HepG2 (cell line): ENCODE results near the gene GMEB2. TPM values are rescaled to one million over a fixed set of nuclear protein-coding genes. Genes with fewer than 3 reads are reported as not detected.

Experiments used
- AGO2 ChIP-seq: fragments of 200-400 bp; formaldehyde crosslinking; optimal IDR thresholded peaks from 2 replicates; pipeline ENCODE3; 2017; ENCODE audit warnings: mild to moderate bottlenecking, low read depth, low read length, moderate library complexity
- ARNTL ChIP-seq: sonication (generic); formaldehyde crosslinking; IDR thresholded peaks from 2 replicates; pipeline ENCODE4 v1.4.0; 2020; ENCODE audit warnings: mild to moderate bottlenecking, missing genetic modification reagents
- EHMT2 ChIP-seq: fragments of 200-600 bp; sonication (generic); IDR thresholded peaks from 2 replicates; pipeline ENCODE4 v1.7.0; 2017; ENCODE audit warnings: antibody characterized with exemption, low read depth, low read length, borderline replicate concordance
- FOXK1 ChIP-seq: sonication (generic); formaldehyde crosslinking; IDR thresholded peaks from 2 replicates; pipeline ENCODE4 v1.4.0; 2020; ENCODE audit warnings: low read depth, missing genetic modification reagents, borderline replicate concordance
- MAFF ChIP-seq: IDR thresholded peaks from 2 replicates; pipeline ENCODE4 v1.6.1; 2011; ENCODE audit warnings: low read depth, low read length, improper control_type of control experiment
- NCOA1 ChIP-seq: sonication (generic); formaldehyde crosslinking; IDR thresholded peaks from 2 replicates; pipeline ENCODE4 v1.9.0; 2021; ENCODE audit warnings: missing genetic modification reagents
- NCOR1 ChIP-seq: fragments of 200-600 bp; sonication (generic); IDR thresholded peaks from 2 replicates; pipeline ENCODE4 v1.7.0; 2017; ENCODE audit warnings: antibody characterized with exemption, low read length, borderline replicate concordance
- NRL ChIP-seq: sonication (generic); formaldehyde crosslinking; IDR thresholded peaks from 2 replicates; pipeline ENCODE4 v1.5.0; 2020; ENCODE audit warnings: missing genetic modification reagents, mild to moderate bottlenecking, moderate library complexity, borderline replicate concordance
- RAD21 ChIP-seq: fragments of 450-650 bp; formaldehyde crosslinking; IDR thresholded peaks from 2 replicates; pipeline ENCODE4 v1.5.0; 2020; ENCODE audit warnings: mild to moderate bottlenecking
- SOX13 ChIP-seq, 3 experiments: fragments of 450-650 bp in 1 of 3; sonication (generic) in 1 of 3; formaldehyde crosslinking in 1 of 3; IDR thresholded peaks in 2 of 3; conservative IDR thresholded peaks in 1 of 3; 2 replicates each; pipeline versions ENCODE4 v1.5.0 to v1.6.1; 2016 to 2020; ENCODE audit warnings: antibody characterized with exemption in 1 of 3, mild to moderate bottlenecking in 1 of 3, missing compliant biosample characterization in 1 of 3, missing genetic modification reagents in 1 of 3, moderate library complexity in 1 of 3
- STAT6 ChIP-seq: sonication (generic); formaldehyde crosslinking; IDR thresholded peaks from 2 replicates; pipeline ENCODE4 v1.4.0; 2020; ENCODE audit warnings: missing genetic modification reagents, mild to moderate bottlenecking, borderline replicate concordance
- THRA ChIP-seq: sonication (generic); formaldehyde crosslinking; IDR thresholded peaks from 2 replicates; pipeline ENCODE4 v1.4.0; 2020; ENCODE audit warnings: missing genetic modification reagents, borderline replicate concordance
- ZBTB26 ChIP-seq: IDR thresholded peaks from 2 replicates; pipeline ENCODE4 v1.6.1; 2016; ENCODE audit warnings: missing compliant biosample characterization, missing genetic modification reagents, borderline replicate concordance
- ZMAT3 ChIP-seq: sonication (generic); formaldehyde crosslinking; conservative IDR thresholded peaks from 2 replicates; pipeline ENCODE4 v1.7.0; 2021; ENCODE audit warnings: missing genetic modification reagents
- ZNF160 ChIP-seq: sonication (generic); formaldehyde crosslinking; IDR thresholded peaks from 2 replicates; pipeline ENCODE4 v1.8.0; 2022; ENCODE audit warnings: mild to moderate bottlenecking, inconsistent platforms, missing genetic modification reagents
- ZNF230 ChIP-seq: sonication (generic); formaldehyde crosslinking; IDR thresholded peaks from 2 replicates; pipeline ENCODE4 v1.4.0; 2020; ENCODE audit warnings: mild to moderate bottlenecking, missing genetic modification reagents
- ZNF253 ChIP-seq: sonication (generic); formaldehyde crosslinking; IDR thresholded peaks from 2 replicates; pipeline ENCODE4 v1.8.0; 2022; ENCODE audit warnings: mild to moderate bottlenecking, missing genetic modification reagents, borderline replicate concordance
- ZNF431 ChIP-seq: sonication (generic); formaldehyde crosslinking; IDR thresholded peaks from 2 replicates; pipeline ENCODE4 v1.9.0; 2022; ENCODE audit warnings: missing genetic modification reagents, low read depth, mild to moderate bottlenecking, borderline replicate concordance
- ZNF674 ChIP-seq: sonication (generic); formaldehyde crosslinking; IDR thresholded peaks from 2 replicates; pipeline ENCODE4 v1.5.0; 2020; ENCODE audit warnings: low read depth, mild to moderate bottlenecking, missing genetic modification reagents
- ZNF740 ChIP-seq: sonication (generic); formaldehyde crosslinking; IDR thresholded peaks from 2 replicates; pipeline ENCODE4 v1.4.0; 2020; ENCODE audit warnings: missing genetic modification reagents
- ZNF747 ChIP-seq: sonication (generic); formaldehyde crosslinking; IDR thresholded peaks from 2 replicates; pipeline ENCODE4 v1.8.1; 2023; ENCODE audit warnings: missing genetic modification reagents, mild to moderate bottlenecking, borderline replicate concordance
- polyA plus RNA-seq, 8 experiments: library from polyadenylated mRNA; depleted of rRNA in 3 of 8; stranded (reverse) in 7 of 8; unstranded in 1 of 8; fragments of >200 nt; fragmentation: Illumina TruSeq in 4 of 8; extraction: Trizol in 4 of 8; gene quantifications; 2 replicates each; pipeline versions ENCODE4 v1.2.1 to v1.2.3, GENCODE V29; 2011 to 2016; ENCODE audit warnings: low read depth in 4 of 8, missing spikeins in 1 of 8, mixed read lengths in 1 of 8; ENCODE audit not compliant: insufficient read depth in 1 of 8
- total RNA-seq, 5 experiments: library from RNA; depleted of rRNA; stranded (reverse); fragments of >200 nt; fragmentation: Illumina TruSeq; extraction: Trizol; gene quantifications; 2 replicates each; pipeline ENCODE4 v1.2.3, GENCODE V29; 2016; ENCODE audit warnings: low read depth in 1 of 5

The GMEB2 gene
- total and polyA plus RNA-seq, 2 of the 13 experiments (the other 11 are each of a cell fraction or from before 2014, with no cell fraction given): 10.6 to 12.4 TPM

- TF ChIP-seq EHMT2: no peak
- peak; percentile 96; the same call in 1 of the 2 replicates for TF ChIP-seq ZNF230 (CRISPR knock-in tag)
- TF ChIP-seq ZBTB26 (CRISPR knock-in tag): peak; percentile 88
- peak; percentile 95 for TF ChIP-seq ZNF740 (CRISPR knock-in tag)
- TF ChIP-seq ZNF747 (CRISPR knock-in tag): peak; percentile 86
- TF ChIP-seq FOXK1 (CRISPR knock-in tag): peak; percentile 94
- peak; percentile 48; the same call in 1 of the 2 replicates for TF ChIP-seq ARNTL (CRISPR knock-in tag)
- peak; percentile 65; the same call in 1 of the 2 replicates for TF ChIP-seq ZNF674 (CRISPR knock-in tag)
- TF ChIP-seq SOX13 (IDR thresholded peaks at IDR 0.05): 0 out of 2 replicates have a peak, but pooled peaks have one; percentile 31
- 0 out of 4 replicates have a peak, but pooled peaks have one; percentile 48 to 74 for TF ChIP-seq SOX13 (CRISPR knock-in tag; conservative IDR thresholded peaks at IDR 0.05 in 1 of 2, IDR thresholded peaks at IDR 0.05 in 1 of 2)
- TF ChIP-seq AGO2: peak; percentile 33
- no peak for TF ChIP-seq ZNF253
- TF ChIP-seq RAD21 (CRISPR knock-in tag): peak; percentile 79
- TF ChIP-seq NRL (CRISPR knock-in tag): peak; percentile 78
- TF ChIP-seq MAFF: no peak
- peak; percentile 69 for TF ChIP-seq ZMAT3 (CRISPR knock-in tag)
- no peak; the same call in 1 of the 2 replicates for TF ChIP-seq STAT6
- peak; percentile 77 for TF ChIP-seq THRA (CRISPR knock-in tag)
- peak; percentile 99 for TF ChIP-seq NCOA1
- TF ChIP-seq ZNF160 (CRISPR knock-in tag): peak; percentile 94
- TF ChIP-seq ZNF431 (CRISPR knock-in tag): peak; percentile 98
- TF ChIP-seq NCOR1: peak; percentile 72; the same call in 1 of the 2 replicates
These were observed 31.2 kb upstream of the GMEB2 start, which contains the start of gene RTEL1 (continued) for GRCh38 chr20:63657937-63658748.
